ENCODE results near the gene LTBP2.

Gene LTBP2

GRCh38 chr14:74630881-74631690 is 19.0 kb upstream of the LTBP2 start:
- Histone ChIP-seq H3K9me2 (replicated peaks; ENCODE audit: control insufficient read depth, low read length) (no peaks in the 10 kb centered on the region), H3K4me2 (ENCODE audit: low read length) (no peak overlapping the region), H4K20me1 (ENCODE audit: control insufficient read depth, insufficient read depth, low read depth, low read length) (no peaks in the 10 kb centered on the region), H3K4me3 (ENCODE audit: low read length) (no peak overlapping the region), H3K27ac (ENCODE audit: low read depth, low read length) (no peak overlapping the region), H3K36me3 (ENCODE audit: control insufficient read depth, low read length) (no peaks in the 10 kb centered on the region), H3F3A (ENCODE audit: control insufficient read depth, insufficient read depth) (no peaks in the 10 kb centered on the region), H3K4me1 (ENCODE audit: control insufficient read depth, low read length) (no peaks in the 10 kb centered on the region), H3K27me3 (ENCODE audit: control insufficient read depth, low read length) (no peaks in the 10 kb centered on the region; the same call in 1 of the 2 replicates), H3K79me2 (ENCODE audit: control insufficient read depth, low read length) (no peaks in the 10 kb centered on the region), H3K9me3 (ENCODE audit: control insufficient read depth, insufficient read depth, low read length) (no peaks in the 10 kb centered on the region)
- TF ChIP-seq EZH2phosphoT487 (IDR thresholded peaks at IDR 0.05; ENCODE audit: borderline replicate concordance, low read length) = no peak

- H3K9me3 ChIP-seq (ENCODE audit: control insufficient read depth, insufficient read depth, low read length) = no peaks in the 10 kb centered on the region
- H3K79me2 ChIP-seq (ENCODE audit: control insufficient read depth, low read length) = no peaks in the 10 kb centered on the region
- H3F3A ChIP-seq (ENCODE audit: control insufficient read depth, insufficient read depth) = no peaks in the 10 kb centered on the region
- no peak overlapping the region for H3K27ac ChIP-seq (ENCODE audit: low read depth, low read length)
- H4K20me1 ChIP-seq (ENCODE audit: control insufficient read depth, insufficient read depth, low read depth, low read length) = no peaks in the 10 kb centered on the region
- TF ChIP-seq EZH2phosphoT487 (IDR thresholded peaks at IDR 0.05; ENCODE audit: borderline replicate concordance, low read length) = no peak
- no peak overlapping the region for H3K4me3 ChIP-seq (ENCODE audit: low read length)
- H3K4me2 ChIP-seq (ENCODE audit: low read length) = no peak overlapping the region
- no peaks in the 10 kb centered on the region for H3K9me2 ChIP-seq (replicated peaks; ENCODE audit: control insufficient read depth, low read length)
- H3K27me3 ChIP-seq (ENCODE audit: control insufficient read depth, low read length) = no peaks in the 10 kb centered on the region
- H3K4me1 ChIP-seq (ENCODE audit: control insufficient read depth, low read length) = no peaks in the 10 kb centered on the region
- H3K36me3 ChIP-seq (ENCODE audit: control insufficient read depth, low read length) = no peaks in the 10 kb centered on the region
These were observed 16.4 kb upstream of the LTBP2 start for GRCh38 chr14:74628418-74628817.

- H3K4me2 ChIP-seq (ENCODE audit: low read length) = no peak overlapping the region
- no peaks in the 10 kb centered on the region for H3F3A ChIP-seq (ENCODE audit: control insufficient read depth, insufficient read depth)
- H3K79me2 ChIP-seq (ENCODE audit: control insufficient read depth, low read length) = no peaks in the 10 kb centered on the region
- no peaks in the 10 kb centered on the region for H4K20me1 ChIP-seq (ENCODE audit: control insufficient read depth, insufficient read depth, low read depth, low read length)
- no peak overlapping the region for H3K27ac ChIP-seq (ENCODE audit: low read depth, low read length)
- H3K9me3 ChIP-seq (ENCODE audit: control insufficient read depth, insufficient read depth, low read length) = no peaks in the 10 kb centered on the region
- no peak overlapping the region for H3K4me3 ChIP-seq (ENCODE audit: low read length)
- TF ChIP-seq CTCF (IDR thresholded peaks at IDR 0.05; ENCODE audit: low read depth, low read length, poor library complexity, severe bottlenecking) (no peak), EZH2phosphoT487 (IDR thresholded peaks at IDR 0.05; ENCODE audit: borderline replicate concordance, low read length) (no peak)
- no peaks in the 10 kb centered on the region for H3K9me2 ChIP-seq (replicated peaks; ENCODE audit: control insufficient read depth, low read length)
- no peaks in the 10 kb centered on the region for H3K36me3 ChIP-seq (ENCODE audit: control insufficient read depth, low read length)
- no peaks in the 10 kb centered on the region for H3K4me1 ChIP-seq (ENCODE audit: control insufficient read depth, low read length)
- no peaks in the 10 kb centered on the region for H3K27me3 ChIP-seq (ENCODE audit: control insufficient read depth, low read length)
These were observed 15.0 kb upstream of the LTBP2 start for GRCh38 chr14:74627076-74627475.

GRCh38 chr14:74622257-74622656 is 10.2 kb upstream of the LTBP2 start:
- H3K27ac ChIP-seq (ENCODE audit: low read depth, low read length) = no peak overlapping the region

More at GRCh38 chr14:74622257-74622656, 10.2 kb upstream of the LTBP2 start:
- no peaks in the 10 kb centered on the region for H3F3A ChIP-seq (ENCODE audit: control insufficient read depth, insufficient read depth)
- H3K4me2 ChIP-seq (ENCODE audit: low read length) = no peak overlapping the region
- H3K36me3 ChIP-seq (ENCODE audit: control insufficient read depth, low read length) = no peaks in the 10 kb centered on the region
- peaks cover 16% of the 10 kb centered on the region for H3K4me1 ChIP-seq (ENCODE audit: control insufficient read depth, low read length)
- no peak overlapping the region for H3K4me3 ChIP-seq (ENCODE audit: low read length)
- no peaks in the 10 kb centered on the region for H3K9me3 ChIP-seq (ENCODE audit: control insufficient read depth, insufficient read depth, low read length)
- no peaks in the 10 kb centered on the region for H3K79me2 ChIP-seq (ENCODE audit: control insufficient read depth, low read length)
- TF ChIP-seq CTCF (IDR thresholded peaks at IDR 0.05; ENCODE audit: low read depth, low read length, poor library complexity, severe bottlenecking) = no peak
- no peaks in the 10 kb centered on the region for H4K20me1 ChIP-seq (ENCODE audit: control insufficient read depth, insufficient read depth, low read depth, low read length)
- H3K9me2 ChIP-seq (replicated peaks; ENCODE audit: control insufficient read depth, low read length) = no peaks in the 10 kb centered on the region
- no peaks in the 10 kb centered on the region for H3K27me3 ChIP-seq (ENCODE audit: control insufficient read depth, low read length)

Data from DOHH2 (cell line).